MCF 10A (cell line): ENCODE measurements around the gene UMPS. TPM values are rescaled to one million over a fixed set of nuclear protein-coding genes. Genes with fewer than 3 reads are reported as not detected.
"Not testable (repeated sequence)": the region's sequence is repeated elsewhere in the genome, so short reads cannot be mapped to it uniquely, and the experiment has no call there.

Source experiments
- BruUV-seq: library from RNA; stranded (reverse); fragments of 400-500 nt; replicated peaks from 2 replicates; lab custom pipeline; 2021; lab: Mats Ljungman, UMichigan
- CTCF ChIA-PET: fragments of 300-600 bp; sonication (Branson Sonifier 250); formaldehyde crosslinking; extraction: SDS; loops from one replicate; lab custom pipeline; 2021; ENCODE audit warnings: antibody characterized with exemption, inconsistent platforms; lab: Yijun Ruan, JAX
- POLR2A ChIA-PET: fragments of 300-600, 350-650 bp; sonication (Branson Sonifier 250); formaldehyde crosslinking; extraction: SDS; loops from one replicate; lab custom pipeline; 2020; ENCODE audit warnings: antibody characterized with exemption, inconsistent platforms; lab: Yijun Ruan, JAX
- DNase-seq: peaks from one replicate; pipeline ENCODE4 v3.0.0-alpha.2; 2018; ENCODE audit not compliant: unreplicated experiment
- H3K27ac Mint-ChIP-seq: one replicate; pipeline ENCODE4 v1.8.0; 2022; ENCODE audit warnings: mild to moderate bottlenecking, low read depth, mixed read lengths; ENCODE audit not compliant: unreplicated experiment
- H3K27me3 Mint-ChIP-seq: one replicate; pipeline ENCODE4 v1.8.0; 2022; ENCODE audit warnings: mixed read lengths; ENCODE audit not compliant: insufficient read depth, unreplicated experiment
- H3K36me3 Mint-ChIP-seq: one replicate; pipeline ENCODE4 v1.8.0; 2022; ENCODE audit warnings: mild to moderate bottlenecking, moderate library complexity, mixed read lengths; ENCODE audit not compliant: insufficient read depth, unreplicated experiment
- H3K4me1 Mint-ChIP-seq: one replicate; pipeline ENCODE4 v1.8.0; 2022; ENCODE audit warnings: mixed read lengths; ENCODE audit not compliant: insufficient read depth, unreplicated experiment
- H3K4me3 Mint-ChIP-seq: one replicate; pipeline ENCODE4 v1.8.0; 2022; ENCODE audit warnings: mild to moderate bottlenecking, moderate library complexity, mixed read lengths; ENCODE audit not compliant: unreplicated experiment
- H3K9me3 Mint-ChIP-seq: one replicate; pipeline ENCODE4 v1.8.0; 2022; ENCODE audit warnings: mixed read lengths; ENCODE audit not compliant: unreplicated experiment
- intact Hi-C: fragments of 100-400 bp; cut with micrococcal nuclease; formaldehyde crosslinking; loops from 2 replicates; pipeline ENCODE4 v1.14.1; 2022
- total RNA-seq: library from RNA; stranded (reverse); gene quantifications from 2 replicates; pipeline ENCODE4 v1.2.3, GENCODE V29; 2022
- TF ChIP-seq, protein P1 (sequence below): fragments of 200-600 bp; IDR thresholded peaks from one replicate; pipeline ENCODE4 v1.8.0; 2022; ENCODE audit warnings: antibody characterized with exemption, mild to moderate bottlenecking; ENCODE audit not compliant: unreplicated experiment

UMPS gene
- total RNA-seq, 1 experiment from 2014 or later, result 49.3 TPM

GRCh38 chr3:124786511-124787241, 56.4 kb downstream of the UMPS start:
- intact Hi-C loops, result loop anchor here (1.0 kb wide), 2 partner anchors 101 to 115 kb away; partner anchors contain the start of gene ITGB5
- ChIA-PET CTCF (interaction anchor here (0.5 to 7.2 kb wide), 44 partner anchors 9 to 1115 kb away, joined by 3 to 259 read pairs (median 5); partner anchors contain the start of genes ITGB5 and MUC13), POLR2A (interaction anchor here (0.7 to 2.7 kb wide), 11 partner anchors 9 to 119 kb away, joined by 5 to 19 read pairs (median 8); partner anchors contain the start of gene ITGB5)
- TF ChIP-seq, protein P1, sequence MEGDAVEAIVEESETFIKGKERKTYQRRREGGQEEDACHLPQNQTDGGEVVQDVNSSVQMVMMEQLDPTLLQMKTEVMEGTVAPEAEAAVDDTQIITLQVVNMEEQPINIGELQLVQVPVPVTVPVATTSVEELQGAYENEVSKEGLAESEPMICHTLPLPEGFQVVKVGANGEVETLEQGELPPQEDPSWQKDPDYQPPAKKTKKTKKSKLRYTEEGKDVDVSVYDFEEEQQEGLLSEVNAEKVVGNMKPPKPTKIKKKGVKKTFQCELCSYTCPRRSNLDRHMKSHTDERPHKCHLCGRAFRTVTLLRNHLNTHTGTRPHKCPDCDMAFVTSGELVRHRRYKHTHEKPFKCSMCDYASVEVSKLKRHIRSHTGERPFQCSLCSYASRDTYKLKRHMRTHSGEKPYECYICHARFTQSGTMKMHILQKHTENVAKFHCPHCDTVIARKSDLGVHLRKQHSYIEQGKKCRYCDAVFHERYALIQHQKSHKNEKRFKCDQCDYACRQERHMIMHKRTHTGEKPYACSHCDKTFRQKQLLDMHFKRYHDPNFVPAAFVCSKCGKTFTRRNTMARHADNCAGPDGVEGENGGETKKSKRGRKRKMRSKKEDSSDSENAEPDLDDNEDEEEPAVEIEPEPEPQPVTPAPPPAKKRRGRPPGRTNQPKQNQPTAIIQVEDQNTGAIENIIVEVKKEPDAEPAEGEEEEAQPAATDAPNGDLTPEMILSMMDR, result peak; percentile 38
- DNase-seq, result peak; percentile 41
- Mint-ChIP-seq H3K27ac (peak overlapping the region; percentile 23), H3K4me1 (peaks cover 10% of the 10 kb centered on the region), H3K9me3 (no peaks in the 10 kb centered on the region), H3K36me3 (no peaks in the 10 kb centered on the region), H3K4me3 (no peak overlapping the region), H3K27me3 (no peaks in the 10 kb centered on the region)
- BruUV-seq, result no TSS peak

DNA sequence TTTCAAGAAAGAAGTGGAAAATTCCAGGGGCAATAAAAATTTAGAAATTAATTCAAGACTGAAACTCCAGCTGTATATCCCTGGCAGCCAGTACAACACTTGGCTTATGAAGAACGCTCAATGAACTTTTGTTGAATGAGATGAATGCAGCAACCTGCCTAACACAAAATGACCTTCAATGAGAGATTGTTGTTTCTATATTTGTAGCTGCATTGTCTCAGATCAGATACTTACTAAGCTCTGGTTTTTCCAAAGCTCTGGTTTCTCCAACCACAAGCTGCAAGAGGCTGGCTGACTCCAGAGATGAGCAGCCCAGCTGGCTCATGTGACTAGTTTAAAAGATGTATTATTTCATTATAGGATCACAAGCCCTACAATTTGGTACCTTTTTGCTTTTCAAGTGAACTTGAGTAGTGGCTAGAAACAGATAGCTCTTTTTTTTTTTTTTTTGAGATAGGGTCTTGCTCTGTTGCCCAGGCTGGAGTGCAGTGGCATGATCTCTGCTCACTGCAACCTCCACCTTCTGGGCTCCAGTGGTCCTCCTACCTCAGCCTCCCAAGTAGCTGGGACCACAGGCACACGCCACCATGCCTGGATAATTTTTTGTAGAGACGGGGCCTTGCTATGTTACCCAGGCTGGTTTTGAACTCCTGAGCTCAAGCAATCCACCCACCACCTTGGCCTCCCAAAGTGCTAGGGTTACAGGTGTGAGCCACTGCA, 57.4 kb downstream of the UMPS start:
- H3K27me3 Mint-ChIP-seq, result no peaks in the 10 kb centered on the region
- POLR2A ChIA-PET, result interaction anchor here (0.9 to 2.7 kb wide), 11 partner anchors 26 to 118 kb away, joined by 3 to 19 read pairs (median 8); partner anchors contain the start of gene ITGB5
- H3K4me3 Mint-ChIP-seq, result no peak overlapping the region
- intact Hi-C loops, result loop anchor here (1.0 kb wide), 1 partner anchor 100 kb away; the partner anchor contains the start of gene ITGB5
- H3K4me1 Mint-ChIP-seq, result peaks cover 11% of the 10 kb centered on the region
- TF ChIP-seq, protein P1, result no peak
- CTCF ChIA-PET, result interaction anchor here (0.5 to 7.2 kb wide), 26 partner anchors 10 to 222 kb away, joined by 3 to 259 read pairs (median 6); partner anchors contain the start of gene ITGB5
- DNase-seq, result no peak
- H3K27ac Mint-ChIP-seq, result no peak overlapping the region
- no peaks in the 10 kb centered on the region for H3K36me3 Mint-ChIP-seq
- BruUV-seq, result no TSS peak
- H3K9me3 Mint-ChIP-seq, result no peaks in the 10 kb centered on the region

DNA sequence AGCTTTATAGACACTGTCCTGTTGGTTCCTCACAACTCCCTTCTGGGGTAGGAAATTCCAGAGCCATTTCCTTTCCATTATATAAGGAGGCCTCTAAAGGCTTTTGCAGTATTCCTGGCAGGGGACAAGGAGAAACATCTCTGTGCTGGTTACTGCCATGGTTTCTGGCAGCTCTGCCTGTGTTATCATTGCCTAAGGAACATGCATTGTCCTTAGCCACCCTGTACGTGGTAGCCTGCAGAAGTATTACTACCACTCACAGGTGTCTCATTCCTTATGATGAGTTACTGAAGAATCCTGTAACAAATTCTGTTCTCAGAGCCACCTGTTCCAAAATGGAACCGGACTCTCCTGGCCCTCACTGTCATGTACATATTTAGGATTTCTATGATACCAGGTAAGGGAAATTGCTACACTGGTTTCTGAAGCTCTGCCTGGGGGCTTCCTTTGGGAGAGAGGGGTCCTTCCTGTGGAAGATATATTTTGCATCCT, 58.0 kb downstream of the UMPS start:
- TF ChIP-seq, protein P1, result no peak
- DNase-seq, result no peak
- H3K4me1 Mint-ChIP-seq, result peaks cover 17% of the 10 kb centered on the region
- CTCF ChIA-PET, result interaction anchor here (0.9 to 7.2 kb wide), 12 partner anchors 10 to 151 kb away, joined by 3 to 259 read pairs (median 16); partner anchors contain the start of gene ITGB5
- H3K4me3 Mint-ChIP-seq, result no peak overlapping the region
- no peaks in the 10 kb centered on the region for H3K36me3 Mint-ChIP-seq
- H3K27me3 Mint-ChIP-seq, result no peaks in the 10 kb centered on the region
- intact Hi-C loops, result no loop called here
- POLR2A ChIA-PET, result interaction anchor here (0.9 to 2.7 kb wide), 6 partner anchors 25 to 118 kb away, joined by 3 to 19 read pairs (median 4); no protein-coding TSS in a partner anchor
- H3K27ac Mint-ChIP-seq, result no peak overlapping the region
- no TSS peak for BruUV-seq
- no peaks in the 10 kb centered on the region for H3K9me3 Mint-ChIP-seq

DNA sequence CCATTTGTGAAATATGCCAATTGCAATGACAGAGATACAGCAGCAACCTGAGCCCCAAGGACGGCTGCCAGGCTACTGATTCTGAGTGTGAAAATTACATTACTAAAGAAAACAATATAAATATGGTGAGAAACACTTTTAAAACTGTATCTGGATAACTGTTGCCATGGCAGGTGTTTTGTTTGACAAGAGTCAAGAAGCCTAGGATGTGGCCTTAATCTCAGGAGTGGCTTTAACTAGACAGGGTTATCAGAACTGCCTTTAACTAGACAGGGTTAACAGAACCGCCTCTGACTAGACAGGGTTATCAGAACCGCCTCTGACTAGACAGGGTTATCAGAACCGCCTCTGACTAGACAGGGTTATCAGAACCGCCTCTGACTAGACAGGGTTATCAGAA, 58.9 kb downstream of the UMPS start:
- H3K27ac Mint-ChIP-seq, H3K27me3 Mint-ChIP-seq: not testable (repeated sequence)

More for the DNA sequence above, 58.9 kb downstream of the UMPS start:
- H3K4me1 Mint-ChIP-seq, result peaks cover 25% of the 10 kb centered on the region
- H3K4me3 Mint-ChIP-seq, intact Hi-C loops, DNase-seq, H3K9me3 Mint-ChIP-seq, BruUV-seq, H3K36me3 Mint-ChIP-seq: not testable (repeated sequence)
- CTCF ChIA-PET, result interaction anchor here (3.8 to 7.2 kb wide), 4 partner anchors 27 to 115 kb away, joined by 55 to 259 read pairs (median 71); partner anchors contain the start of gene ITGB5
- POLR2A ChIA-PET, result interaction anchor here (0.9 kb wide), 1 partner anchor 46 kb away, joined by 3 read pairs; no protein-coding TSS in a partner anchor
